TTC549 (cell line): ENCODE data around the gene GCFC2.
"Not testable (repeated sequence)": the region's sequence is repeated elsewhere in the genome, so short reads cannot be mapped to it uniquely, and the experiment has no call there.

Experiments
- FAIRE-seq: peaks from 2 replicates; lab custom pipeline; 2012; peaks lifted over from hg19 to GRCh38; lab: Jason Lieb, UNC

GCFC2 gene

GRCh38 chr2:75679556-75679955 lies 31.2 kb downstream of the GCFC2 start:
- FAIRE-seq: no peak

- FAIRE-seq: no peak
These were observed 34.3 kb downstream of the GCFC2 start for GRCh38 chr2:75676464-75676863.

- no peak for FAIRE-seq
These were observed 34.8 kb downstream of the GCFC2 start for GRCh38 chr2:75675908-75676307.

GRCh38 chr2:75675423-75675822 lies 35.3 kb downstream of the GCFC2 start:
- FAIRE-seq: not testable (repeated sequence)

- FAIRE-seq: no peak
These were observed 42.8 kb downstream of the GCFC2 start for GRCh38 chr2:75667884-75668283.

GRCh38 chr2:75666911-75667310 lies 43.8 kb downstream of the GCFC2 start:
- FAIRE-seq: no peak

GRCh38 chr2:75657798-75658197 lies 52.9 kb downstream of the GCFC2 start:
- no peak for FAIRE-seq

- no peak for FAIRE-seq
These were observed 54.2 kb downstream of the GCFC2 start for GRCh38 chr2:75656563-75656962.

- FAIRE-seq: no peak
These were observed 54.9 kb downstream of the GCFC2 start for GRCh38 chr2:75655861-75656260.

GRCh38 chr2:75654012-75654411 lies 56.7 kb downstream of the GCFC2 start:
- no peak for FAIRE-seq

- no peak for FAIRE-seq
These were observed 62.9 kb downstream of the GCFC2 start for GRCh38 chr2:75647771-75648170.

GRCh38 chr2:75646583-75647425 lies 63.9 kb downstream of the GCFC2 start, which contains the start of gene MRPL19:
Gene MRPL19 (plus strand): TSS chr2:75646783. CDS start chr2:75646808, 25 bp downstream.
- peak; percentile 72 for FAIRE-seq

- FAIRE-seq: no peak
These were observed 64.6 kb downstream of the GCFC2 start for GRCh38 chr2:75646090-75646582.

- no peak for FAIRE-seq
These were observed 65.1 kb downstream of the GCFC2 start for GRCh38 chr2:75645643-75646042.

GRCh38 chr2:75643980-75644379 lies 66.7 kb downstream of the GCFC2 start:
- FAIRE-seq: no peak

- FAIRE-seq: no peak
These were observed 69.1 kb downstream of the GCFC2 start for GRCh38 chr2:75641587-75641986.

GRCh38 chr2:75640621-75641121 lies 70.0 kb downstream of the GCFC2 start:
- peak; percentile 80 for FAIRE-seq

GRCh38 chr2:75637568-75637967 lies 73.1 kb downstream of the GCFC2 start:
- FAIRE-seq: no peak

GRCh38 chr2:75634945-75635344 lies 75.8 kb downstream of the GCFC2 start:
- FAIRE-seq: no peak

- no peak for FAIRE-seq
These were observed 77.1 kb downstream of the GCFC2 start for GRCh38 chr2:75633620-75634019.

GRCh38 chr2:75632813-75633212 lies 77.9 kb downstream of the GCFC2 start:
- FAIRE-seq: no peak

- FAIRE-seq: no peak
These were observed 78.5 kb downstream of the GCFC2 start for GRCh38 chr2:75632091-75632701.

GRCh38 chr2:75627902-75628504 lies 82.7 kb downstream of the GCFC2 start:
- FAIRE-seq: peak; percentile 22
